HEK293T (cell line): Measurements from ENCODE around the gene CYP21A2.

Source experiments
- BHLHE40 ChIP-seq: fragments of 450-650 bp; IDR thresholded peaks from 2 replicates; pipeline ENCODE4 v1.6.1; 2016; ENCODE audit warnings: mild to moderate bottlenecking, moderate library complexity, borderline replicate concordance
- CTBP1 ChIP-seq: fragments of 450-650 bp; IDR thresholded peaks from 2 replicates; pipeline ENCODE4 v1.6.1; 2016; ENCODE audit warnings: borderline replicate concordance
- ELF4 ChIP-seq: fragments of 450-650 bp; IDR thresholded peaks from 2 replicates; pipeline ENCODE4 v1.6.1; 2017; ENCODE audit warnings: antibody characterized with exemption
- FOXA1 ChIP-seq: fragments of 450-650 bp; IDR thresholded peaks from 2 replicates; pipeline ENCODE4 v1.6.1; 2016; ENCODE audit warnings: mild to moderate bottlenecking
- FOXK2 ChIP-seq: fragments of 450-650 bp; IDR thresholded peaks from 2 replicates; pipeline ENCODE4 v1.6.1; 2016; ENCODE audit warnings: mild to moderate bottlenecking
- FOXM1 ChIP-seq: fragments of 450-650 bp; IDR thresholded peaks from 2 replicates; pipeline ENCODE4 v1.6.1; 2017; ENCODE audit warnings: mild to moderate bottlenecking, borderline replicate concordance
- HDGF ChIP-seq: fragments of 450-650 bp; IDR thresholded peaks from 2 replicates; pipeline ENCODE4 v1.6.1; 2017; ENCODE audit warnings: antibody characterized with exemption, borderline replicate concordance
- NFRKB ChIP-seq: fragments of 450-650 bp; IDR thresholded peaks from 2 replicates; pipeline ENCODE4 v1.6.1; 2016; ENCODE audit warnings: mild to moderate bottlenecking, moderate library complexity
- PKNOX1 ChIP-seq: fragments of 450-650 bp; IDR thresholded peaks from 2 replicates; pipeline ENCODE4 v1.6.1; 2016
- SP1 ChIP-seq: fragments of 450-650 bp; IDR thresholded peaks from 2 replicates; pipeline ENCODE4 v1.6.1; 2017
- SUZ12 ChIP-seq: fragments of 450-650 bp; IDR thresholded peaks from 2 replicates; pipeline ENCODE4 v1.6.1; 2016; ENCODE audit warnings: mild to moderate bottlenecking
- TARDBP ChIP-seq: fragments of 450-650 bp; IDR thresholded peaks from 2 replicates; pipeline ENCODE4 v1.6.1; 2016
- ZNF384 ChIP-seq: fragments of 450-650 bp; IDR thresholded peaks from 2 replicates; pipeline ENCODE4 v1.6.1; 2016

GRCh38 chr6:32060966-32061655 lies 22.9 kb downstream of the CYP21A2 start:
- TF ChIP-seq SP1 (no peak), ZNF384 (no peak), FOXM1 (no peak), FOXA1 (no peak), BHLHE40 (no peak), FOXK2 (no peak), CTBP1 (no peak), HDGF (no peak), SUZ12 (no peak), ELF4 (no peak), NFRKB (no peak), PKNOX1 (no peak), TARDBP (no peak)
